ENCODE measurements around the gene UBE2D2. TPM values are rescaled to one million over a fixed set of nuclear protein-coding genes. Genes with fewer than 3 reads are reported as not detected.
A peak's percentile ranks its signal among the peaks of the same experiment; 100 is the strongest.

The UBE2D2 gene
- total RNA-seq, 1 donor from 2014 or later: 110 TPM

DNA sequence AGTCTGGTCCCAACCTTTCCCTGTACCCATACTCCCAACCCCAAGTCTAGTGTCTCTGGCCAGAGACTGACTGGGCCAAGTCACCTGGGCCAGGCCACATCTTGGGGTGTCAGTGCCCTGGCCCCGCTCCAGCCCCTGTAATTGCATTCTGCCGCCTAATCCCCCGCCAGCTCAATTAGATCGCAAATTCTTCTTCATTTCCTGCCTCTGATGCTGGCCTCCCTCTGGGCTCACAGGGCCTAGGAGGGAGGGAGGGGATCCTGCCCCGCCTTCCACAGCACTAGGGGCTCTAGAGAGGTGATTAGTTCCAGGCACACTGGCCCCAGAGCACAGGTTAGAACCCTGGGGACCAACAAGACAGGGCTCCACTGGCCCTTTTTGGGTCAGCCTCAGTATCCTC, 92.5 kb downstream of the UBE2D2 start:
- TF ChIP-seq, protein P1, sequence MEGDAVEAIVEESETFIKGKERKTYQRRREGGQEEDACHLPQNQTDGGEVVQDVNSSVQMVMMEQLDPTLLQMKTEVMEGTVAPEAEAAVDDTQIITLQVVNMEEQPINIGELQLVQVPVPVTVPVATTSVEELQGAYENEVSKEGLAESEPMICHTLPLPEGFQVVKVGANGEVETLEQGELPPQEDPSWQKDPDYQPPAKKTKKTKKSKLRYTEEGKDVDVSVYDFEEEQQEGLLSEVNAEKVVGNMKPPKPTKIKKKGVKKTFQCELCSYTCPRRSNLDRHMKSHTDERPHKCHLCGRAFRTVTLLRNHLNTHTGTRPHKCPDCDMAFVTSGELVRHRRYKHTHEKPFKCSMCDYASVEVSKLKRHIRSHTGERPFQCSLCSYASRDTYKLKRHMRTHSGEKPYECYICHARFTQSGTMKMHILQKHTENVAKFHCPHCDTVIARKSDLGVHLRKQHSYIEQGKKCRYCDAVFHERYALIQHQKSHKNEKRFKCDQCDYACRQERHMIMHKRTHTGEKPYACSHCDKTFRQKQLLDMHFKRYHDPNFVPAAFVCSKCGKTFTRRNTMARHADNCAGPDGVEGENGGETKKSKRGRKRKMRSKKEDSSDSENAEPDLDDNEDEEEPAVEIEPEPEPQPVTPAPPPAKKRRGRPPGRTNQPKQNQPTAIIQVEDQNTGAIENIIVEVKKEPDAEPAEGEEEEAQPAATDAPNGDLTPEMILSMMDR (IDR thresholded peaks at IDR 0.05; ENCODE audit: borderline replicate concordance): no peak
- Histone ChIP-seq H3K4me3 (peak overlapping the region; percentile 90), H3K36me3 (no peaks in the 10 kb centered on the region), H3K9me3 (replicated peaks) (no peaks in the 10 kb centered on the region), H3K4me1 (peaks cover 100% of the 10 kb centered on the region), H3K27ac (replicated peaks) (peak overlapping the region; percentile 91), H3K27me3 (ENCODE audit: low read depth) (no peaks in the 10 kb centered on the region)
- DNase-seq: no peak
- intact Hi-C loops (cut with micrococcal nuclease): no loop called here

DNA sequence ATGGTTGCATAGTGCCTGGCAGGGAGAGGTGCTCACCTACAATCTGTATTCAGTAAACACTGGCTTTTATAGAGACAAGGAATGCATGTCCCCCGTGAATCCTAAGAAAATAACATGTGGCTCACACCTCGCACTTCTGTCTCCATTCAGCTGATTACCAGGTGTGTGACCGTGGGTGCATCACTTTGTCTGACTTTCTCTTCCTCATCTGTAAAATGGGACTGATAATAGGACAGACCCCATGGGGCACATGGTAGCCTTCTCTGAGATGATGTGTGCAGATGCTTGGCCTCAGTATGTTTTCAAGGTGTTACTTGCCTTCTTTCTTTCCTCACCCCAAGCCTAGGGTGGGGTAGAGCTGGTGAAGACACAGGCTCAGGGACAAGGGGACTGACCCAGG, 93.3 kb downstream of the UBE2D2 start:
- intact Hi-C loops (cut with micrococcal nuclease): no loop called here
- Histone ChIP-seq H3K9me3 (replicated peaks) (no peaks in the 10 kb centered on the region), H3K27ac (replicated peaks) (peak overlapping the region; percentile 91), H3K4me1 (peaks cover 100% of the 10 kb centered on the region), H3K4me3 (peak overlapping the region; percentile 90), H3K36me3 (no peaks in the 10 kb centered on the region), H3K27me3 (ENCODE audit: low read depth) (no peaks in the 10 kb centered on the region)
- no peak for DNase-seq
- TF ChIP-seq, protein P1 (IDR thresholded peaks at IDR 0.05; ENCODE audit: borderline replicate concordance): no peak

DNA sequence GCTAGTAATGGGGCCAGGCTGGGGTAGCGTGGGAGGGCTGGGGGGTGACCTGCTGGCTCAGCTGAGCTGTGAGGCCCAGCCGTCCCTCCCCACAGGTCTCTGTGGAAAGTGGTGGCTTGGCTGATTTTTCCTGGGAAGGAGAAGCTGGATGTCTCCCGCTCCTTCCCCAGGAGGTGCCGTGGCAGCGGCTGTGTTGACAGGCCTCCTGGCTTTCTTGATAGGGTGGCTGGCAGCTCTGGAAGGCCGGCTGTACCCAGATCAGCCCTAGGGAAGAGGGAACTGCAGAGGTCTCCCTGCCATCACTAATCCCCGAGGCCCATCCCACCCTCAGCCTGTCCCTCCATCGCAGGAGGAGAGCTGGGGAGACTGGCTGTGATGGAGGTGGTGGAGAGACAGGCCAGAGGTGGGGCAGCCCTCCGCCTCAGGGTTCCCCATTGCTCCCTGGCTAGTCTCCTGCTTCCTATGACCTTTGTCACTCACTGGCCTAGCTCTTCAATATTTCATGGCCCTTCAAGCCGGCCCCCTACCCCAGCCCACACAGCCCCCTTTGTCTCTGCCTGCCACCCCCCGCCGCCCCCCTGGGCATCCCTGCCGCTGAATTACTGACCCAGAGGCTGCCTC, 93.8 kb downstream of the UBE2D2 start:
- Histone ChIP-seq H3K27ac (replicated peaks) (peak overlapping the region; percentile 91), H3K27me3 (ENCODE audit: low read depth) (no peaks in the 10 kb centered on the region), H3K4me1 (peaks cover 100% of the 10 kb centered on the region), H3K4me3 (peak overlapping the region; percentile 90), H3K36me3 (no peaks in the 10 kb centered on the region), H3K9me3 (replicated peaks) (no peaks in the 10 kb centered on the region)
- TF ChIP-seq, protein P1 (IDR thresholded peaks at IDR 0.05; ENCODE audit: borderline replicate concordance): no peak
- peak; percentile 51 for DNase-seq
- intact Hi-C loops (cut with micrococcal nuclease): no loop called here

DNA sequence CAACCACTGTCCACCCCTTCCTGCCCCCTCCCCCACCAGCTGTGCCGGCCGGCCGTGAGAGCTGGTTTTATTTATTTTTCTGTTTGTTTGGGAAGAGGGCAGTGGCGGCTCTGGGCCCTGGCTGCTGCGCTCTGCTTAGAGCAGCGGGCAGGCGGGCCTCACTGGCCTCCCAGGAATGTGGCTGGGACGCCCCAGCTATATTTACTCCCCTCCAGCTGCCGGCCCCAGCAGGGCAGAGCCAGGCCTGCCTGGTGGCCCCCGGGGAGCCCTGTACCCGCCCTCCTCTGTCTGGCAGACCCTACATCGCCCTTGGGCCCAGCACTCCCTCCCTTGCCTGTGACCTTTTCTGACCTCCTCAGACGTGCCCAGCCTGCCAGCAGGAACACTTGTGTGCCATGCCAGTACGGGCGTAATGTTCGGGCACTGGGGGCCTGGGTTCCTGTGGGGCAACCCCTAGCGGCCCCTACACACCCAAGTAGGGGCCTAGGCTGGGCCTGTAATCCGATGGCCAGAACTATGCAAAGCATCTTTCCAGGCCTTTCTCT, 94.7 kb downstream of the UBE2D2 start:
- TF ChIP-seq, protein P1 (IDR thresholded peaks at IDR 0.05; ENCODE audit: borderline replicate concordance): no peak
- Histone ChIP-seq H3K27ac (replicated peaks) (peak overlapping the region; percentile 91), H3K27me3 (ENCODE audit: low read depth) (no peaks in the 10 kb centered on the region), H3K9me3 (replicated peaks) (no peaks in the 10 kb centered on the region), H3K36me3 (no peaks in the 10 kb centered on the region), H3K4me3 (peak overlapping the region; percentile 90), H3K4me1 (peaks cover 100% of the 10 kb centered on the region)
- intact Hi-C loops (cut with micrococcal nuclease): no loop called here
- peak; percentile 79 for DNase-seq

DNA sequence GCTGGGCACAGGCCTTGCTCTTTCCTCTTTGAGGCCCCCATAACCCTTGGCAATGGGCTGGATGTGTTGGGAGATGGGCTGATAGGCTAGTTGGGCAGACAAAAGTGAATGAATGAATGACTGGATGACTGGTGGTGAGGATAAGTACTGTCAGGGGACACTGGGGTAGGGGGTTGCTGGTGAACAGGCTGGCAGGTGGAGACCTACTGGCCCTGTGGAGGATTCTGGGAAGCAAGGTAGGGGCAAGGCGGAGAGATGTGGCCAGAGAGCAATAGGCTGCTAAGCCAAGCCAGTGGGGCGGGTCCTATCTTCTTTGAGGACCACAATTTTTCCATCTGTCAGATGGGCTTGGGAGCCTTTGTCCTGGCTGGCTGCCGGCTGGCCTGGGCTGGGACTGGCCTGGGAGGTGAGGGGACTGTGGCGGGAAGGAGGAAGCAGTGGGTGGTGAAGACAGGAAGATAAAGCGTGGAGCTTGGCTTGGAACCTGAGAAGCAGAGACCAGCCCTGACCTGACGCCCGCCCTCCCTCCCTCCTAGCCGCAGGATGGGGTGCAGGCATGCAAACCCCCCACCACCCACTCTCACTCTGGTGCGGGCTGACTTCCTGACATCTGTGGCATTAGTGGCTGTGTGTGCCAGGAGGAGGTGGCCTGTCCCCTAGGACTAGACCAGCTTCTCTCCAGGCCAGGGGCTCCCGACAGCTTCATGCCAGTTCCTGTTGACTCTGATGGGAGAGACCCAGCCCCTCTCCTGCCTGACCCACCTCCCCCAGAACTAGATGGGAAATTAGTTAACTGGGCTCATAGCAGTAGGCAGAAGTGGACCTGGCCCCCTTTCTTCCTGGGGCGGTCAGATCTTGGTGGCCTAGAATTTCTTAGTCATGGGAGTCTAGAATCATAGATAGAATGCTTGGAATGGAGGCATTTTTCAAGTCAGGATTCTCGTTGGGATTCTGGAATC, 96.5 kb downstream of the UBE2D2 start:
- H3K36me3 ChIP-seq: no peaks in the 10 kb centered on the region
- no peaks in the 10 kb centered on the region for H3K27me3 ChIP-seq (ENCODE audit: low read depth)
- peaks cover 99% of the 10 kb centered on the region for H3K4me1 ChIP-seq
- TF ChIP-seq, protein P1 (IDR thresholded peaks at IDR 0.05; ENCODE audit: borderline replicate concordance): no peak
- peak overlapping the region; percentile 91 for H3K27ac ChIP-seq (replicated peaks)
- DNase-seq: no peak
- peak overlapping the region; percentile 55 for H3K4me3 ChIP-seq
- intact Hi-C loops (cut with micrococcal nuclease): no loop called here
- no peaks in the 10 kb centered on the region for H3K9me3 ChIP-seq (replicated peaks)

Data from left ventricle myocardium inferior (tissue), 1 donor.